GM18858 (cell line): ENCODE measurements around the gene CFAP92.
"Not testable (repeated sequence)": the region's sequence is repeated elsewhere in the genome, so short reads cannot be mapped to it uniquely, and the experiment has no call there.

Source experiments
- ATAC-seq: cut with Tn5 transposase; IDR thresholded peaks from one replicate; pipeline ENCODE4 v1.9.1; 2021; ENCODE audit not compliant: unreplicated experiment

CFAP92 gene

DNA sequence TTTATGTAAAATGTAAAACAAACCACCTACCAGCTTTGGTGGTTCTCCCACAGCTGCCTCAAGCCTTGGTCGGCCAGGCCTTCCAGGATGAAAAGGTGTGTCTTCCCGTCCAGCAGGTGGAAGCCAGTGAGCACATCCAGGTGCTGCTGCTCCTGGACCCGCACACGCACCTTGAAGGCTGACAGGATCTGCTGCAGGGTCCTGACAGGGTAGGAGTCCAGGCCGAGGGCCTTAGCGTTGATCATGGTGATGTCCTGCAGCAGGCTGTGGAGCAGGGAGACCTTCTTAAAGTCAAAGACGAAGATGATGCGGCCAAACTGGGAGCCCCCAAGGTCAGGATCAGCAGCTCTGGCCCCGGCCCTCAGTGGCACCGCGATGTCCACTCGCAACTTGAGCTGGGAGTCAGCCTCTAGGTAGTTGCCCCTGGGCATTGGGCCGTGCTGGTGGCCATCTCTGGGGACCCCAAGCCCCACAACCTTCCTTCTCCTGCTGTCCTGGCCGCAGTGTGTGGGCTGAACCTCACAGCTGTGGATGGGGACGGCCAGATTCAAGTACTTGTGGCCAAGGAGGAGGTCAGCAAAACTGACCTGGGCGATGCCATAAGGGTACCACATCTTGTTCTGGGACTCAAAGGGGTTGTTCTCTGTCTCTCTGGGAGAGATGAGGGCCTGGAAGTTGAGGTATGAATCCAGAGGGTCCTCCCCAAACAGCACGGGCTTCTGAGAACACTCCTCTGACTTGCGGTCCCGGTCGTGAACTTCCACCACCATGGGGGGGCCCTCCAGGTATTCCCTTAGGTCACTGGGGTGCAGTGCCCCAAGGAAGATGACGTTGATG, 48.6 kb downstream of the CFAP92 start:
- ATAC-seq = no peak

DNA sequence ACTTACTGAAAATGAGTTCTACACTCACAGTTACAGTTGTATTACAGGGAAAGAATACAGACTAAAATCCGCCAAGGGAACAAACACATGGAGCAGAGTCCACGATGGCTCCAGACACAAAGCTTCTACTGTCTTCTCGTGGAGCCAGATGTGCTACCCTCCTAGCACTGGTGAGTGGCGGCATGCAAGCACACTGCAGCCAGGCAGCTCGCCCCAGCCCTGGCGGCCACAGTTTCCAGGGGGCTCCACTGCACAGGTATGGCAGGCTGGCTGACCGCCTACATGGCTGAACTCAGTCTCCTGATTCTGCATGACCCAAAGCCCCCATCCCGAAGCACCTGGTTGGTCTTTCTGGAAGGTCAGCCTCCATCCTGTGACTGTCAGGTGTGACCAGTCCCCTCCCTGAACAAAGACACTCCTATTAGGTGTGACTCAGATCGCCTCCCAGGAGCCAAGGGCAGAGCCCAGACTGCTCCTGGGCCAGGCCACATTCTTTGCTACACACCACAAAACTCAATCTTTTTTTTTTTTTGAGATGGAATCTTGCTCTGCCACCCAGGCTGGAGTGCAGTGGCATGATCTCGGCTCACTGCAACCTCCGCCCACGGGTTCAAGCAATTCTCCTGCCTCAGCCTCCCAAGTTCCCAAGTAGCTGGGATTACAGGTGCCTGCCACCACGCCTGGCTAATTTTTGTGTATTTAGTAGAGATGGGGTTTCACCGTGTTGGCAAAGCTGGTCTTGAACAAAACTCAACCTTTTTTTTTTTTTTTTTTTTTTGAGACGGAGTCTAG, 51.5 kb downstream of the CFAP92 start:
- ATAC-seq = no peak

DNA sequence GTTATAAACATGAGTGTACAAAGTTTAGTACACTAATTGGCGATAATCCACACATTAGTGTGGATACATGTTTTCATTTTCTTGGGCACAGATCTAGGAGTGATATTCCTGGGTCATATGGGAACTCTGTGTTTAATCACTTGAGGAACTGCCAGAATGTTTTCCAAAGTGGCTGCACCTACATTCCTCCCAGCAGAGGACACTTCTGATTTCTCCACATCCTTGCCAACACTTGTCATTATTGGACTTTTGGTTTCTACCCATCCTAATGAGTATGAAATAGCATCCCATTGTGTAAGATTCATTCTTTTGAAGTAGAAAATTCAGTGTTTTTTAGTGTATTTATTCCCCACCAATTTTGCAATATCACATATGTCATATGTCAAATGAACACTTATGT, 53.6 kb downstream of the CFAP92 start:
- no peak for ATAC-seq

DNA sequence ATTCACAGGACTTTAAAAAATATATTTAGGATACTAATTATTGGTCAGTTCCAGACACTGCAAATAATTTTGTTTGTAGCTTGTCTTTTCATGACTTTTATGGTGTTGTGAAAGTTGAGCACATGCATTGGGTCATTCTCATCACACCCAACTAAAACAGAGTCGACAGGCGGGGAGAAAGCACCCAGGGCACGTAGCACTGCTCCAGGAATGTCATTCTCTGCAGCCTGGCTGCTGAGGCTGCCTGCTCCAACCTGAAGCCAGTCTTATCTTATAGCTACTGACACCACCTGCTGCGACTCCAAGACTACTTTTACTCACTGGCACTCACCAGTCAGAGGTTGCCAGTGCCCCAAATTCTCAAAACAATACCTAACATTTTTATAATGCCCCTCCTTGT, 57.5 kb downstream of the CFAP92 start:
- no peak for ATAC-seq

DNA sequence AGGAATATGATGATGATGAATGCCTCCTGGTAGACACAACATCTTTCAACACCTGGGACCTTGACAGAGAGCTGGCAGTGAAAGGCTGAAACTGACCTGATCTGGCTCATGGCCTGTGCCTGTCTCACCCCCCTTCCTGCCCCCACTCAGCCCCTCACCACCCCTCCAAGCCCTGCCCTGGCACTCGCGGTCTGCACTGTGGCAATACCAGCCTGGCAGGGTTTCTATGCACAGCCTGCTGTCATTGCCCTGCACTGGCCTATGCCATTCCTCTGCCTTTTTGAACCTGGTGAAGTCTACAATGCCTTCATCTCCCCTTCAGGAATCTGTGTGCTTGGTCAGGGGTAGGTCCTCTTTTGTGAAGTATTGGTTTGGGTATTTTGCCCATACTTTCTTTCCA, 58.0 kb downstream of the CFAP92 start:
- ATAC-seq = no peak

DNA sequence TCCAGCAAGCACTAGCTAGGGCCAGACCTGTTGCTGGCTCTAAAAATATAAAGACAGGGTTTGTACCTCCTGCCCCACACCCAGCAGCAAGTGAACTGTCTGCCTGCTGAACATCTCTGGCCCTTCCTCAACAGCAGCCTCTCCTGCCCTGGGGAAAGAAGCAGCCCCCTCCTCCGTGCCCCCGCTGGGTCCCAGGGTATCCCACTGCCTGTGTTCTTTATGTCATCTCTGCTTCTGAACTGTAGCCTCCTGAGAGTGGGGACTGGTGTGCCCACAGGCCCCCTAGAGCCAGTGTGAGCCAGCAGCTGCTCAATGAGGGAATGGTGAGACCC, 60.0 kb downstream of the CFAP92 start:
- ATAC-seq = no peak

DNA sequence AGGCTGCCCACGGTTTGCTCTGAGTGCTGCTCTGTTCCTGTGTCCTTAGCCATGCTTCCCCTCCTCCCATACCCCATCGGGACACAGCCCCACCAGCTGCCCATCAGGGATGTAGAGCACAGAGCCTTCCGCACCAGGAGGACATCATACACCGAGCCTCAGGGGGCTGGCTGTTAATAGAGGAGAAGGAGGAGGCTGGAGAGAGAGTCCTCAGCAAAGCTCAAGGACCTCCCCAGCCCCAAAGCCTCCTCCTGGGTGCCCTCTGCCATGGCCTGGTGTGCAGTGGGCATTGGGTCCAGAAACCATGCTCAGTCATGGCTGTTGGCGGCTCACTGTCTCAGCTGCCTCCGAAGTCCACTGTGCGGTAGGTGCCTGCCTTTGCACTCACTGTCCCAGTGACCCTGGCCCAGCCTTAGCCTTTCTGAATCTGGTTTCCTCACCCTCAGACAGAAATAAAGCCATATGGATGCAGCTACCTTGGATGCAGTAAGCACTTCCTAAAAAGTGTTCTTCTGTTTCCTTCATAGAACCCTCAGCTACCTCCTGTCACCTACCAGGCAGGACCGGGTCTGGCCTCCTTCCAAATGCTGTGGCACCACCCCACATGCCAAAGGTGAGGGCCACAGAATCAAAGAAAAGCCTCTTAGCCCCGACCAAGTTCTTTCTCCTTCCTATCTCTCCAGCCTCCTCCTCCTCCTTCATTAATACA, 60.5 kb downstream of the CFAP92 start:
- ATAC-seq = no peak

DNA sequence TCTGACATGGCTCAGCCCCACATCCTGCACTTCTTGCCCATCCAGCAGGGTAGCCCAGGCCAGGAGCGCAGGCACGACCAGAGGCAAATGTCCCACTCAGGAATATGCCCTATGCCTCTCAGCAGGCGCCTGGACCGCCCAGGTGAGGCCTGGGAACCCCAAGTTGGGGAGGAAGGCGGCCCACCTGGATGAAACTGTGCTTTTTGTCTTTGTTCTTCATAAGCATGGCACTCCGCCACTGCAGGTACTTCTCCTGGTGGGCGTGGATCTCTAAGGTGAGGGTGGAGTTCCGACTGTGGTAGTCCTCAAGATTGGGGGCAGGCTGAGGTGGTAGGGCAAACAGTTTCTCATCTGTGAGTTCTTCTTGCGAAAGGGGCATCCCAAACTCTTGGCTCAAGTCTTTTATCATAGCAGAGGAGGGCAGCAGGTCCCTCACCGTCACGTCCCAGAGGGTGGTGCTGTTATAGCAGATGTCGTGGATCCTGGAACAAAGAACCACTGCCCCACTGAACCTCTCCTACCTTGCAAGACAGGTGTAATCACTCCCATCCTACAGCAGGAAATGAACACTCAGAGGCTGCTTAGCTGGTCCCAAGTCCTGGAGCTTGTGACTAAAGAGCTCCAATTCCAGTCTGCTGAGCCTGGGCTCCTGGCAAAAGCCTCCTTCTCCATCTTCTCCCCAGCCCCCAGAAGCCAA, 61.2 kb downstream of the CFAP92 start:
- no peak for ATAC-seq

DNA sequence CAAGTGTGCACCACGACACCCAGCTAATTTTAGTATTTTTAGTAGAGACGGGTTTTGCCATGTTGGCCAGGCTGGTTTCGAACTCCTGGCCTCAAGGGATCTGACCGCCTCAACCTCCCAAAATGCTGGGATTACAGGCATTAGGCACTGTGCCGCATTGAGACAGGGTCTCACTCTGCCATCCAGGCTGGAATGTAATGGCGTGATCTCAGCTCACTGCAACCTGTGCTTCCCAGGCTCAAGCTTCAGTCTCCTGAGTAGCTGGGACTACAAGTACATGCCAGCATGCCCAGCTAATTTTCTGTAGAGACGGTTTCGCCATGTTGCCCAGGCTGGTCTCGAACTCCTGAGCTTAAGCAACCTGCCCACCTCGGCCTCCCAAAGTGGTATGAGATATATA, 62.8 kb downstream of the CFAP92 start:
- ATAC-seq = no peak

DNA sequence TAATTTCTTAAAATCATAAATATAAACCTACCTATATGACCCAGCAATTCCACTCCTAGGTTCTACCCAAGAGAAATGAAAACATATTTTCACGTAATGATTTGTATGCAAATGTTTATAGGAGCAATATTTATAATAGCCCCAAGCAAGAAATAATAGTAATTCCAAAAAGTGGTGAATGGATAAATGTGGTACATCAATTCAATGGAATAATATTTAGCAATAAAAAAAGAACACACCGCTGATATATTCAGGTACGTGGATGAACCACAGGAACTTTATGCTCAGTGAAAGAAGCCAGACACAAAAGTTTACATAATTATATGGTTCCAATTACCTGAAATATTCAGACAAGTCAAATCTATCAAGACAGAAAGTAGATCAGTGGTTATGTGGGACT, 64.5 kb downstream of the CFAP92 start:
- ATAC-seq = no peak

DNA sequence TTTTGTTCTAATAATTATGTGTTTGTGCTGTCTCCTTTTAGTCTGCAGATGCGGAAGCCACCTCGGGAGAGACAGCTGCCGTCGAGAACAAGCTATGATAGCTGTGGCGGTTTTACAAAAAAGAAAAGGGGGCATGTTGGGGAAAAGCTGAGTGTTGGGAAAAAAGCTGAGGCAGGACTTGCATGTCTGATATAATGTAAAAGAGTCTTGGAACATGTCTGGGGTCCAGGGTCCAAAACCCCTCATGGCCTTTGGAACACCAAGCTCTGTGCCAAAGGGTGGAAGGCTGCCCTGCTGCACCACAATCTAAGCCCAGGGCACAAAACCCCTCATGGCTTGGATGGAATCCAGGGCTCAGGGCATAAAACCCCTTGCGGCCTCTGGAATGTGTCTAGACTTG, 69.9 kb downstream of the CFAP92 start:
- not testable (repeated sequence) for ATAC-seq

DNA sequence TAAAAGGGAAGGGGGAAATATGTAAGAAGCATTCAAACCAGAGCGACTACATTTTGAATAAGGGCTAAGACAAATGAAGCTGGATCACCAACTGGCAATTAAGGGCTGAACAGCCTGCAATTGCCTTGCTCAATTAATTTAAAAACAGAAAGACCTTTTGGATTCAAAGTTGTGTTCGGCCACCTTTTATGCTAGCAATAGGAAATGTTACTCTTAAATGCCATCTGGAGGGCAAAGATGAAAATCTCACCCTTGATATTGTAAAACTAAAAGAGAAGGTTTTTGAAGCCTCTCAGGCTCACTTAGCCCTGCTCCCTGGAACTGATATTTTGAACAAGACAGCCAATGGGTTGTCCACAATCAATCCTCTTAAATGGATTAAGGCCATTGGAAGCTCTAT, 70.3 kb downstream of the CFAP92 start:
- no peak for ATAC-seq

DNA sequence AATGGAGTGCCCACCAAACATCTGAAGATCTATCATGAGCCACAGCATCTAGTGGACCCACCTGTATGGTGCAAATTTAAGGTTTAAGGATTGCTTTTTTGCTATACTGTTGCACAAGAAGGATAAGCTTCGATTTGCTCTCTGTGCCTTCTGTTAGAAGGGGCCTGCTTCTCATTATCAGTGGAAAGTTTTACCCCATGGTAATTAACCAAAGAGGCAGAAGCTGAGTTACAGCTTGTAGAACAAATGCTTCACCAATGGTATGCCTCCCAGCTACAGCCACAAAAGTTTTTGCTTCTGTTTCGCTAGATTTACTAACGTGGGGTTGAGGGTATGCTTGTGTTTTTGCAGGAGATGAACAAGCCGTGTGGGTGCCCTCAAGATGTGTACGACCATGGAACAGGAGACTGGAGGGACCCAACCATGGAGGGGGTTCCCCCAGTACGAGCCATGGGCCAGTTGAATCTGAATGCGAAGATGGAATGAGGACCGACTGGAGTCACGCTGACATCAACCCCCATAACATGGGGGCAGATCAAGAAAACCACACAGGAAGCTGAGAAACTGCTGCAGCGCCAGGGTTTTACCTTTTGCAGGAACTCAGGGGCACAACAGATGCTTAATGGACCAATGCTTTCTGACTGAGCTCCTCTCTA, 70.9 kb downstream of the CFAP92 start:
- no peak for ATAC-seq

DNA sequence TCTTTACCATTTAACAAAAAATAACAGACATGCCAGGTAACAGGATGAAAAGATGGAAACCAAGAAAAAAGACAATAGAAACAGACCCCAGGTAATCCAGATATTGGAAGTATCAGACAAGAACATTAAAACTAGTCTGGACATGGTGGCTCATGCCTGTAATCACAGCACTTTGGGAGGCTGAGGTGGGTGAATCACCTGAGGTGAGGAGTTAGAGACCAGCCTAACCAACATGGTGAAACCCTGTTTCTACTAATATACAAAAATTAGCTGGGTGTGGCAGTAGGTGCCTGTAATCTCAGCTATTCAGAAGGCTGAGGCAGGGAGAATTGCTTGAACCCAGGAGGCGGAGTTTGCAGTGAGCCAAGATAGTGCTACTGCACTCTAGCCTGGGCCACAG, 73.9 kb downstream of the CFAP92 start:
- no peak for ATAC-seq

DNA sequence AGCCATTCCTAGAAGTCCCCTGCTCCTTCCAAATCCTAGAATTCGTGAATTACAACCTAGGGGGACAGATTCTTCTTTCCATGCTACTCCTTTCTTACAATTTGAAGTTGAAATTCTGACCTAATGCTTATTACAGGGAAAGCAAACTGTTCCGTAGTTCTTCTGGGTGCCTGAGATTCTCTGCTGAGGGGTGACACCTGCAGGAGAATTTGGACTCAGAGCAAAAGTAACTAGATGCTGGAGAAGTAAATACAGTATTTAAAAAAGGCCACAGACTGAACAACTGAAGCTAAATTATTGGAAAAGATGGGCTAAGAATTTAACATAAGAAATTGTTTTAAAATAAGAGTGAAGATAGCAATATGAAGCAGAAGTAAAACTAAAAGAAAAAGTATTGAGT, 76.6 kb downstream of the CFAP92 start:
- ATAC-seq = no peak

DNA sequence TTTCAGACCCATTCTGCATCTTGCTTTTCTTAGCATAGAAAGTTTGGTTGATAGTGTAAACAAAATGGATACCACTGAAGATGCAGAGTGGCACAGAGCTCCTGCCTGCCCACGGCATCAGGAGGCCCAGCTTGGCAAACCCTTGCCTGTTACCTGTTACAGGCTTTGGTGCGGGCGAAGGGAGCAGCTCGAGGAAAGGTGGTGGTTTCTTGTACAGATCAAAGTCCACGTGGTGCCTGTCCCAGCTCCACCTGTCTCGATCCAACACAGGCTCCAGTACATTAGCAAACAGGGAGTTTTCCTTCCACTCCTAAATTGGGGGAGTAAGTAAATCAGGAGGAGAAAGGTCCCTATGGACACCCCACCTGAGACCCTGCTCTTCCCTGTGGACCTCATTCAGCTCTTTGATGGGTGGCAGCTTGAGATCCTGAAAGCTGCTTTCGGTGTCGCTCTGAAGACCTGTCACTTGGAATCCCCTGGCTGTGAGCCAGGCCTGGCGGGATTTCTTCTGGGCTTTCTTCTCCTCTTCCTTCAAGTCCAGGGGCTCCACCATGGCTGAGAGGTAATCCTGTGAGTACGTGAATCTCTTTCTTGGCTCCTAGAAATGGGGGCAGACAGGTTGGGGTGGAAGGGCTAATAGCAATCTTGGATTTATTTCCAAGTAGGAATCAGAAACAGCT, 78.8 kb downstream of the CFAP92 start:
- no peak for ATAC-seq

DNA sequence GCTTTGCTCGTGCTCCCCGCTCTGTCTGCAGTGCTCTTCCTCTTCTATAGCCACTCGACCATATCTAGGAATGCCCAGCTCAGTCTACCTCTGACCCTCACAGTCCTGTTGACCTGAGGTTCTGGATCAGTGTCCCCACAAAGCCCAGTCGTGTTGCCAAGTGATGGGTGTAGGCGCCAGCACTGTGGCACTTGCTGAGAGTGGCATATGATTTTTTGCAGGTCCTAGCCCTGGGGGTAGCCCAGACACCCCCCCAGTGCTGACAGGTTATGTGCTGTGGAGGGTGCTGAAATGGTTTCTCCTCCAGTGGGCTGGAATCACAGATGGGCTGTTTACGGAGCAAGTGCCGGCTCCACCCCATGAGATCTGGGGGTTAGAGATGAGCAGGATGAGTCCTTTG, 82.0 kb downstream of the CFAP92 start:
- ATAC-seq = no peak

DNA sequence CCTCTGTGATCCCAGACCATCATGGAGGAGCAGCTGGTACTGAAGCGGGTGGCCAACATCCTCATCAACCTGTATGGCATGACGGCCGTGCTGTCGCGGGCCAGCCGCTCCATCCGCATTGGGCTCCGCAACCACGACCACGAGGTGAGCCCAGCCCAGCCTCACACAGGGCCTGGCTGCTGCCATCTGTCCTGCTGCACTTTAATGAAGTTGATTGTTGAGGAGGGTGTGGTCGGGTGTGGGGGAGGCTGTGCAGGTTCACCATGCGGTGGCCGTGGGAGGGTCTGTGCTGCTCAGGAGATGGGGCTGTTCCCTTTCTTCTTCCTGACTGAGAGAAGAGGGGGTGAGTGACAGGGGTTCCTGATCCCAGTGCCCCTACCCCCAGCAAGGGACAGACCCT, 83.9 kb downstream of the CFAP92 start:
- no peak for ATAC-seq

DNA sequence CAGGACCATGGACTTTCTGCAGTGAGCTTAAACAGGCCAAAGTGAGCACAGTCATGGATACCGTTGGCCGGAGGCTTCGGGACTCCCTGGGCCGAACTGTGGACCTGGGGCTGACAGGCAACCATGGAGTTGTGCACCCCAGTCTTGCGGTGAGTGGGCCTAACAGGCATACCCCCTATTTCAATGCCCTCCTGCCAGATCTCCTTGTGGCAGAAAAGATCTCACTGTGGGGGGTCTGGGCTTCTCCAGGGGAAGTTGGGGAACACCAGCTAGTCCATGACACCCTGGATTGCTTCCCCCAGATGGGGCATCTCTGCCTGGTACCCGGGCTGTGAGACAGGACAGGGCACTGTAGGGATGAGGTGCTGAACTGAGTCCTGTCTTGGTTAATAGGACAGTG, 84.9 kb downstream of the CFAP92 start:
- no peak for ATAC-seq

DNA sequence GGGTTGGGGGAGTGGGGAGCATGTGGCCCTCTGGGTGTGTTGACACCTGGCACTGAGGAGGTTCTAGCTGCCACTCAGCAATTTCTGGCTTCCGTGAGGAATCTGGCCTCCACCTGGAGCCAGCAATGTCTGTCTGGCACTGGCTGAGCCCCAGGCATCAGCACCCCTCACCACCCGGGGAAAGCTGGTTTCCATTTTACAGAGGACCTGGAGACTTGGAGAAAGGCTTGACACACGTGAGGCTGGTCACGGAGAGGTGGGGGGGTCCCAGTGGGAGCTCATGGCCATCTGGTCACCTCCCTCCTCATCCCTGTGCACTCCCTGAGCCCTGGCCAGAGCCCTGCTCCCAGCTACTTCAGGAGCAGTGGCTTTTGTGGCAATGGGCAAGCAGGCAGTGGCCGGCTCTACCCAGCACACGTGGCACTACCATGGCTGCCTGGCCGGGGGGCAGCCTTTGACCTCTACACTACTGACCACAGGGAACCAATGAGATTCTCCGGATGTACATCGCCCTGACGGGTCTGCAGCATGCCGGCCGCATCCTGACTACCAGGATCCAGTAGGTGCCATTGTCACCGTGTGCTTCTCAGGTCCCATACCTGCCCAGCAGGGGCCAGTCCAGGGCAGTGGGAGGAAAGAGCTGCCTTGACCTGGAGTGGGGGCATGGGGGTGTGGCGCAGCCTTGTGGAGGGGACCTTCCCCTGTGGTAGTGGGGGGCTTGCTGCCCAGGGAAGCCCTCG, 86.0 kb downstream of the CFAP92 start:
- no peak for ATAC-seq
